Cardiac fibroblast (primary cell): Measurements from ENCODE around the gene ACSF3.

ENCODE experiments used
- DNase-seq, 2 donors: peaks; one replicate each; pipeline versions ENCODE4 v3.0.0 to v3.0.0-alpha.2; 2010; ENCODE audit warnings: low read depth in 2 of 2
- H3K4me3 ChIP-seq, 2 donors: replicated peaks in 1 of 2; 1 replicate in 1 of 2; 2 replicates in 1 of 2; pipeline ENCODE4 v1.5.1; 2011; ENCODE audit warnings: low read depth in 2 of 2, low read length in 2 of 2, mild to moderate bottlenecking in 2 of 2, moderate library complexity in 1 of 2
- CTCF ChIP-seq: IDR thresholded peaks from one replicate; pipeline ENCODE4 v1.5.1; 2011; ENCODE audit warnings: low read depth, mild to moderate bottlenecking, low read length, inconsistent platforms

Gene ACSF3

GRCh38 chr16:89122322-89122851, 28.7 kb downstream of the ACSF3 start:
- no peak for DNase-seq
- no peak overlapping the region for H3K4me3 ChIP-seq
- TF ChIP-seq CTCF = no peak

GRCh38 chr16:89123001-89123830, 29.6 kb downstream of the ACSF3 start:
- TF ChIP-seq CTCF = no peak
- no peak overlapping the region for H3K4me3 ChIP-seq
- no peak for DNase-seq

GRCh38 chr16:89123831-89124100, 30.1 kb downstream of the ACSF3 start:
- no peak for TF ChIP-seq CTCF
- no peak for DNase-seq

GRCh38 chr16:89129378-89129777, 35.7 kb downstream of the ACSF3 start:
- no peak overlapping the region for H3K4me3 ChIP-seq
- no peak for TF ChIP-seq CTCF
- no peak for DNase-seq

More at GRCh38 chr16:89123831-89124100, 30.1 kb downstream of the ACSF3 start:
- no peak overlapping the region for H3K4me3 ChIP-seq

GRCh38 chr16:89130448-89130847, 36.8 kb downstream of the ACSF3 start:
- no peak for TF ChIP-seq CTCF
- no peak for DNase-seq
- no peak overlapping the region for H3K4me3 ChIP-seq

- H3K4me3 ChIP-seq = no peak overlapping the region
- DNase-seq = no peak
- TF ChIP-seq CTCF = no peak
Measured at GRCh38 chr16:89131783-89132182, 38.1 kb downstream of the ACSF3 start.
